Tibial artery (tissue), 4 donors: ENCODE data around the gene C3orf70.

Source experiments
- DNase-seq, 2 donors: peaks; one replicate each; pipeline ENCODE4 v3.0.0-alpha.2; 2019
- H3K27ac ChIP-seq, 2 donors: fragments of 200-600 bp; sonication (generic) in 1 of 2; 1 replicate in 1 of 2; 2 replicates in 1 of 2; pipeline ENCODE4 v1.5.1; 2018 to 2019; ENCODE audit warnings: mild to moderate bottlenecking in 1 of 2
- H3K27me3 ChIP-seq, 2 donors: fragments of 200-600 bp; sonication (generic) in 1 of 2; one replicate each; pipeline versions ENCODE4 v1.5.1 to v1.6.0; 2016 to 2019
- H3K36me3 ChIP-seq, 3 donors: fragments of 200-600 bp; sonication (generic) in 2 of 3; one replicate each; pipeline ENCODE4 v1.5.1; 2016 to 2019; ENCODE audit warnings: mild to moderate bottlenecking in 2 of 3
- H3K4me1 ChIP-seq, 4 donors: fragments of 200-600 bp; sonication (generic) in 2 of 4; 1 replicate in 3 of 4; 2 replicates in 1 of 4; pipeline ENCODE4 v1.5.1; 2016 to 2019
- H3K4me3 ChIP-seq, 2 donors: fragments of 200-600 bp; sonication (generic) in 1 of 2; 1 replicate in 1 of 2; 2 replicates in 1 of 2; pipeline ENCODE4 v1.5.1; 2018 to 2019; ENCODE audit warnings: mild to moderate bottlenecking in 2 of 2
- H3K9me3 ChIP-seq, 3 donors: fragments of 200-600 bp; sonication (generic) in 1 of 3; one replicate each; pipeline ENCODE4 v1.5.1; 2016 to 2019
- CTCF ChIP-seq, 2 experiments: fragments of 200-600 bp in 1 of 2; fragments of 450-650 bp in 1 of 2; IDR thresholded peaks; one replicate each; pipeline ENCODE4 v1.5.1; 2017 to 2019; ENCODE audit warnings: antibody characterized with exemption in 2 of 2, mild to moderate bottlenecking in 1 of 2, moderate library complexity in 1 of 2
- intact Hi-C: fragments of 100-400 bp; cut with DNase I; formaldehyde crosslinking; loops from one replicate; pipeline ENCODE4 v1.15.0; 2023; ENCODE audit warnings: low total_unique reads

The C3orf70 gene

GRCh38 chr3:185046603-185047002 is 106.3 kb downstream of the C3orf70 start:
- no peak for DNase-seq
- H3K4me3 ChIP-seq = no peak overlapping the region
- H3K9me3 ChIP-seq = no peaks in the 10 kb centered on the region
- intact Hi-C loops = no loop called here
- no peaks in the 10 kb centered on the region for H3K4me1 ChIP-seq
- peaks cover 27 to 55% (median 40%) of the 10 kb centered on the region in 3 donors for H3K36me3 ChIP-seq
- H3K27ac ChIP-seq = no peak overlapping the region
- TF ChIP-seq CTCF (IDR thresholded peaks at IDR 0.05) = no peak
- no peaks in the 10 kb centered on the region for H3K27me3 ChIP-seq

GRCh38 chr3:185046164-185046515 is 106.7 kb downstream of the C3orf70 start:
- intact Hi-C loops = no loop called here
- TF ChIP-seq CTCF (IDR thresholded peaks at IDR 0.05) = no peak
- no peak overlapping the region for H3K4me3 ChIP-seq
- no peak overlapping the region for H3K27ac ChIP-seq
- no peaks in the 10 kb centered on the region for H3K27me3 ChIP-seq
- peaks cover 22 to 51% (median 35%) of the 10 kb centered on the region in 3 donors for H3K36me3 ChIP-seq
- no peak for DNase-seq
- H3K9me3 ChIP-seq = no peaks in the 10 kb centered on the region
- no peaks in the 10 kb centered on the region for H3K4me1 ChIP-seq

- DNase-seq = no peak
- no peak for TF ChIP-seq CTCF (IDR thresholded peaks at IDR 0.05)
Observed at GRCh38 chr3:185042312-185043050, 110.4 kb downstream of the C3orf70 start.

DNA sequence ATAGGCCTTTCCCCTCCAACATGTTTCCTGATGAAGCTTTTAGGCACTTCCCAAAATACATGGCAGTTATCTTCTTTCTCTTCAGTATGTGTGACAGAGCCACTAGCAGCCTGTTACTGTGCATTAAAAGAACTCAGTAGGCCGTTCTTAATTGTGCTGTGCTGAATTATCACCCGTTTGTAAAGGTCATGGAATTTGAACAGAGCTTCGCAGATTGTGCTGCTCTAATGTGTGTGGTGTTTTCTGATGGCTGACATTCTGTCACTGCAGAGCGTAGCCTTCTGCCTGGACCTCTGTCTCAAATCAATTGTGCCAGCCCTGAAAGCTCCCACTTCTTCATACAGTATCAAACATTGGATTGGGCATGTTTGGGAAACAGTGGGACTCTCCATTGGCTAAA is 111.3 kb downstream of the C3orf70 start:
- no peaks in the 10 kb centered on the region for H3K27me3 ChIP-seq
- no peak for TF ChIP-seq CTCF (IDR thresholded peaks at IDR 0.05)
- H3K36me3 ChIP-seq = peaks cover 0 to 12% (median 4%) of the 10 kb centered on the region in 3 donors
- no peaks in the 10 kb centered on the region for H3K4me1 ChIP-seq
- intact Hi-C loops = no loop called here
- no peak for DNase-seq
- no peak overlapping the region for H3K27ac ChIP-seq
- H3K4me3 ChIP-seq = no peak overlapping the region
- H3K9me3 ChIP-seq = peaks cover 0 to 9% (median 0%) of the 10 kb centered on the region in 3 donors

More at GRCh38 chr3:185042312-185043050, 110.4 kb downstream of the C3orf70 start:
- intact Hi-C loops = no loop called here
- Histone ChIP-seq H3K9me3 (no peaks in the 10 kb centered on the region), H3K4me3 (no peak overlapping the region), H3K4me1 (no peaks in the 10 kb centered on the region), H3K36me3 (peaks cover 0 to 19% (median 0%) of the 10 kb centered on the region in 3 donors), H3K27ac (no peak overlapping the region), H3K27me3 (no peaks in the 10 kb centered on the region)

DNA sequence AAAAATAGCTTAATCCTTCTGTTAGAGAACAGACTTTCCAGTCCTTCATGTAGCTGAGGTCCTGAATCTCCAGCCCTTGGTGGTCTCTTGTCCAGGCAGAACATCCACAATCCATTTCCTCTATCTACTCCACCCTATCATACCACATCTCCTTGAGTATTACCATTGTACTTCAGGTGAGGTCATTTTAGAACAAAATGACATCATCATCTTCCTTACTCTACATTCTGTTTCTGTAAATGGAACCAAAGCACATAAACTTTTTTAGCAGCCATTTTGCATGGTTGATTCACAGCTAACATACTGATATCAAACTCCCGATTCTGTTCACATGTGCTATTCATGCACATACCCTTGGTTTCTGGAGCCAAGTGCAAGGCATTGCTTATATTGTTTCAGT is 112.4 kb downstream of the C3orf70 start:
- intact Hi-C loops = no loop called here
- no peak for TF ChIP-seq CTCF (IDR thresholded peaks at IDR 0.05)

More for the DNA sequence above, 112.4 kb downstream of the C3orf70 start:
- Histone ChIP-seq H3K4me1 (no peaks in the 10 kb centered on the region), H3K36me3 (peaks cover 4 to 11% (median 7%) of the 10 kb centered on the region in 3 donors), H3K4me3 (no peak overlapping the region), H3K27me3 (no peaks in the 10 kb centered on the region), H3K9me3 (peaks cover 0 to 13% (median 6%) of the 10 kb centered on the region in 3 donors), H3K27ac (no peak overlapping the region)
- no peak for DNase-seq
